Thoracic aorta (tissue), 2 donors: ENCODE measurements around the gene SLC9A2. TPM values are rescaled to one million over a fixed set of nuclear protein-coding genes. Genes with fewer than 3 reads are reported as not detected.

Experiments
- ATAC-seq: fragments of 150-250 bp; one replicate; pipeline ENCODE4 v1.8.0; 2017; ENCODE audit warnings: low read depth; ENCODE audit not compliant: insufficient number of reproducible peaks, low FRiP score
- DNase-seq: peaks from one replicate; pipeline ENCODE4 v3.0.0-alpha.2; 2020; ENCODE audit warnings: low spot score
- H3K27ac ChIP-seq, 2 donors: fragments of 200-600 bp; sonication (generic); 1 replicate in 1 of 2; 2 replicates in 1 of 2; pipeline ENCODE4 v1.5.1; 2016; ENCODE audit warnings: mild to moderate bottlenecking in 2 of 2, moderate library complexity in 2 of 2
- H3K27me3 ChIP-seq: fragments of 200-600 bp; sonication (generic); replicated peaks from 2 replicates; pipeline ENCODE4 v1.6.0; 2016; ENCODE audit warnings: mild to moderate bottlenecking; ENCODE audit not compliant: insufficient read depth
- H3K36me3 ChIP-seq: fragments of 200-600 bp; sonication (generic); one replicate; pipeline ENCODE4 v1.5.1; 2016
- H3K4me1 ChIP-seq, 2 donors: fragments of 200-600 bp; sonication (generic); 1 replicate in 1 of 2; 2 replicates in 1 of 2; pipeline versions ENCODE4 v1.5.1 to v1.6.0; 2016; ENCODE audit warnings: low read depth in 2 of 2, mild to moderate bottlenecking in 1 of 2; ENCODE audit not compliant: control insufficient read depth in 1 of 2
- H3K4me3 ChIP-seq: fragments of 200-600 bp; sonication (generic); 2 replicates; pipeline ENCODE4 v1.5.1; 2016; ENCODE audit warnings: mild to moderate bottlenecking
- H3K9me3 ChIP-seq: fragments of 200-600 bp; sonication (generic); 2 replicates; pipeline ENCODE4 v1.5.1; 2016
- total RNA-seq, 2 donors: library from RNA; depleted of rRNA; stranded (reverse); fragments of >200 nt; gene quantifications; one replicate each; pipeline versions ENCODE4 v1.1.0 to v1.2.3, GENCODE V29; 2016
- TF ChIP-seq, protein P1 (sequence below): fragments of 200-600 bp; sonication (generic); IDR thresholded peaks from one replicate; pipeline ENCODE4 v1.5.1; 2019; ENCODE audit warnings: antibody characterized with exemption

SLC9A2 gene
- total RNA-seq, 2 donors from 2014 or later: 0.71 TPM; not detected in 1

DNA sequence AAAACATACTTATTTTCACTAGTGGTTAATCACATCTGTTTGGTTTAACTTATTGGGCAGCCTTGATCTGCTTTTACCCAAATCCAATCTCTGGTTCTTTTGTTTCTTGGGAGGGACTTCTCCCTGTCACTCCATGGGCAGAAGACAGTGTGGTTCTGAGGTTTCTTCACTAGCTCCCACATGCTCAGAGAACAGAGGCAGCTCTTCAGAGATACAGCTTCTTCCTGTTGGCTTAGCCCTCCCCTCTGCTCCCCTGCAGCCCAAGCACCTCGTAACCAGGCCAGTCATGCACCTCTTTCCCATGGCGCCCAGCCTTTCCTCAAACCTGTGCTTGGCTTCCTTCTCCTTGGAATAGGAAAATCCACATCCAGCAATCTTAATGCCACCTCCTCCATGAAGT lies 32.8 kb downstream of the SLC9A2 start:
- Histone ChIP-seq H3K27ac (no peak overlapping the region), H3K36me3 (no peaks in the 10 kb centered on the region), H3K4me1 (no peaks in the 10 kb centered on the region), H3K4me3 (no peak overlapping the region), H3K27me3 (no peaks in the 10 kb centered on the region), H3K9me3 (no peaks in the 10 kb centered on the region)
- TF ChIP-seq, protein P1, sequence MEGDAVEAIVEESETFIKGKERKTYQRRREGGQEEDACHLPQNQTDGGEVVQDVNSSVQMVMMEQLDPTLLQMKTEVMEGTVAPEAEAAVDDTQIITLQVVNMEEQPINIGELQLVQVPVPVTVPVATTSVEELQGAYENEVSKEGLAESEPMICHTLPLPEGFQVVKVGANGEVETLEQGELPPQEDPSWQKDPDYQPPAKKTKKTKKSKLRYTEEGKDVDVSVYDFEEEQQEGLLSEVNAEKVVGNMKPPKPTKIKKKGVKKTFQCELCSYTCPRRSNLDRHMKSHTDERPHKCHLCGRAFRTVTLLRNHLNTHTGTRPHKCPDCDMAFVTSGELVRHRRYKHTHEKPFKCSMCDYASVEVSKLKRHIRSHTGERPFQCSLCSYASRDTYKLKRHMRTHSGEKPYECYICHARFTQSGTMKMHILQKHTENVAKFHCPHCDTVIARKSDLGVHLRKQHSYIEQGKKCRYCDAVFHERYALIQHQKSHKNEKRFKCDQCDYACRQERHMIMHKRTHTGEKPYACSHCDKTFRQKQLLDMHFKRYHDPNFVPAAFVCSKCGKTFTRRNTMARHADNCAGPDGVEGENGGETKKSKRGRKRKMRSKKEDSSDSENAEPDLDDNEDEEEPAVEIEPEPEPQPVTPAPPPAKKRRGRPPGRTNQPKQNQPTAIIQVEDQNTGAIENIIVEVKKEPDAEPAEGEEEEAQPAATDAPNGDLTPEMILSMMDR: no peak
- DNase-seq (no peak), ATAC-seq (no peak)

DNA sequence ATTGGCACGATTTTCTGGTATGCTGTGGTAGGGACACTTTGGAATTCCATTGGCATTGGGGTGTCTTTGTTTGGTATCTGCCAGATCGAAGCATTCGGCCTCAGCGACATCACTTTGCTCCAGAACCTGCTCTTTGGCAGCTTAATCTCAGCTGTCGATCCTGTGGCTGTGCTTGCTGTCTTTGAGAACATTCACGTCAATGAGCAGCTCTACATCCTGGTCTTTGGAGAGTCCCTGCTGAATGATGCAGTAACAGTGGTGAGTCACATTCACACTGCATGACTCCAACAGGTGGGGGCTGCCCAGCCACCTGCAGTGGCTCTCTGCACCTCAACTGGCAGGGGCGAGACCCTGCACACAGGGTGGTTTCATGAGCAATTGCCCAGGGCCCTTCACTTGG lies 38.4 kb downstream of the SLC9A2 start:
- Histone ChIP-seq H3K36me3 (no peaks in the 10 kb centered on the region), H3K9me3 (no peaks in the 10 kb centered on the region), H3K27me3 (no peaks in the 10 kb centered on the region), H3K27ac (no peak overlapping the region), H3K4me3 (no peak overlapping the region), H3K4me1 (no peaks in the 10 kb centered on the region)
- ATAC-seq: no peak
- no peak for DNase-seq
- TF ChIP-seq, protein P1: no peak

DNA sequence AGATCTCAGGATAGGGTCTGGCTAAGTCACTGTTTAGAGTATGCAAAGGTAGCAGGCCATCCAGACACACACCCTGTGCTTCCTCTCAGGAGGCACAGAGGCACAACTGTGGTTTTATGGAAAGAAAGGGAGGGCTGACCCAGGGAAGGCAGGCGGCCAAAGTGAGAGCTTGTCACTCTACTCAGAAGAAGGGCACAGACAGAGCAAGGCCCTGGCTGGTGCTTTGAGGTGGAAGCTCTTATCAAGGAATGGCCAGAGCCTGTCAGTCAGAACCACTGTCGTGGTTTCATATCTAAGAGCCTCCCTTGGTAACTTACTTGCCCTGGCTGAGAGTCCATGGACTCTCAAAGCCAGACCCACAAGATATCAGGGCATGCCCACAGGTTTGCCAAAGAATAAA lies 40.7 kb downstream of the SLC9A2 start:
- Histone ChIP-seq H3K4me3 (no peak overlapping the region), H3K27me3 (no peaks in the 10 kb centered on the region), H3K9me3 (no peaks in the 10 kb centered on the region), H3K4me1 (no peaks in the 10 kb centered on the region), H3K36me3 (no peaks in the 10 kb centered on the region), H3K27ac (no peak overlapping the region)
- DNase-seq (no peak), ATAC-seq (no peak)
- TF ChIP-seq, protein P1: no peak

DNA sequence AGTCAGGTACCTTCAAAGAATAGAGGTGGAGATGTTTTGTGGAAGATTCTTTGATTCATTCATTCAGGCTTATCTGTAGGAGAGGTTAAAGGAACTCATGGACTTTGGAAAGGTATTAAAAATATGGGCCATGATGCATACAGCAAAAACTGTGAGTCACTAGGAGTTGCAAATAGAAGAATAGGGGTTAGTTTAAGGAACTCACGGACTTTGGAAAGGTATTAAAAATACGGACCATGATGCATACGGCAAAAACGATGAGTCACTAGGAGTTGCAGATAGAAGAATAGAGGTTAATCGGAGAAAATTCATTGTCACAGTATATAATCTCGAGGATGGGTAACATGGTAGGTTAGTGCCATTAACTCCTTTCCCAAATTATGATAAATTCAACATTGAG lies 41.2 kb downstream of the SLC9A2 start:
- DNase-seq: no peak
- Histone ChIP-seq H3K9me3 (no peaks in the 10 kb centered on the region), H3K4me1 (no peaks in the 10 kb centered on the region), H3K27me3 (no peaks in the 10 kb centered on the region), H3K36me3 (no peaks in the 10 kb centered on the region), H3K27ac (no peak overlapping the region), H3K4me3 (no peak overlapping the region)
- TF ChIP-seq, protein P1: no peak
- no peak for ATAC-seq

DNA sequence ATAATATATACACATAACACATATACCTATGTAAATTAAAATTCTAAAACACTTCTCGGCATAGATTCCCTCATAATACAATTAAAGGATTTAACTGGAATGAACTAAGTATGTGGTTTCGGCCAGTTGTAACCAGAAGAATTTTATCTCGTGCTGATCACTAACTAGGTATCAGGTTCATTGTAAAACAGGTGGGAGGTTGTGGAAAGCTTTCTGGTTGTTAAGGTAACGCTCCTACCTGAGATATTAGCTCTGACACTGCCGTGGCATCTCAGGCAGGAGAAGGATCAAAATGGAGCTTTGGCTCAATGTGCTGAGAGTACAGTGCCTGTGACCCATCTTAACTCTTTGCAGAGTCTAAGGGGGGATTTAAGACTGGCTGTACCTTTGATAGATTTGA lies 42.5 kb downstream of the SLC9A2 start:
- H3K36me3 ChIP-seq: no peaks in the 10 kb centered on the region
- TF ChIP-seq, protein P1: no peak
- H3K27ac ChIP-seq: no peak overlapping the region
- no peak overlapping the region for H3K4me3 ChIP-seq
- ATAC-seq (no peak), DNase-seq (no peak)
- no peaks in the 10 kb centered on the region for H3K27me3 ChIP-seq
- no peaks in the 10 kb centered on the region for H3K9me3 ChIP-seq
- no peaks in the 10 kb centered on the region for H3K4me1 ChIP-seq
